Left colon (tissue), 2 donors: ENCODE measurements around the gene SAA2. TPM values are rescaled to one million over a fixed set of nuclear protein-coding genes. Genes with fewer than 3 reads are reported as not detected.
"Not testable (repeated sequence)": the region's sequence is repeated elsewhere in the genome, so short reads cannot be mapped to it uniquely, and the experiment has no call there.

Source experiments
- ATAC-seq: fragments of 200-7000 bp; cut with Tn5 transposase; one replicate; pipeline ENCODE4 v1.9.1; 2020; ENCODE audit warnings: mild to moderate bottlenecking, moderate library complexity
- DNase-seq, 2 donors: peaks; one replicate each; pipeline ENCODE4 v3.0.0-alpha.2; 2020
- intact Hi-C, 2 donors: fragments of 100-400 bp; cut with DNase I in 1 of 2; cut with micrococcal nuclease in 1 of 2; formaldehyde crosslinking; loops; one replicate each; pipeline versions ENCODE4 v1.11.2 to v1.14.0; 2022; cut with DNase I, micrococcal nuclease
- long read RNA-seq: library from polyadenylated mRNA; unstranded; transcript quantifications from one replicate; pipeline ENCODE4 v2.0.0, GENCODE V29; 2021
- total RNA-seq, 2 donors: library from RNA; stranded (reverse); fragmentation: NEBNext Ultra II Directional; extraction: Animal tissue kit (Norgen Biotek cat#: 25700); gene quantifications; one replicate each; pipeline ENCODE4 v1.2.1, GENCODE V29; 2021
- donor health status: DM: no; HTN: no; CAD: no.
- donor health status: DM: yes; HTN: yes; CAD: no.

SAA2 gene
- 1 to 10 TPM in 1 of 2 donors, under 1 TPM in 1; 0.58 to 1.1 TPM for total RNA-seq
- long read RNA-seq: 0 reads

DNA sequence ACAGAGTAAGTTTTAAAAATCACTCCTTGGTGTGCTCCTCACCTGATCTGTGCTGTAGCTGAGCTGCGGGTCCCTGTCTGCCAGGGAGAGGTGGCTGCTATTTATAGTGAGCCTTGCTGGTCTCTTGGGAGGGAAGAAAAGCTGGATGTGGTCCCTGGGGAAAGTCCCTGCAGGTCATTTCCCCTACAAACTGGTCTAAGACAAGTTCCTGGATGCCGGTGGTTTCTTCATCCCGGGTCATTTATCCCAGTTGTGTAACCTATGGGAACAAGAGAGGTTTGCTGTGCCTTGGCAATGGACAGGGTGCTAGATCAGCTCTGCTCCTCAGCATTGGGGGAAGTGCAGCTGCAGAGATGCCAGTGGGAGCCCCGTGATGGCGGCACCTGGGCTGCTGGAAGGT lies at the start of gene SAA2:
Gene SAA2, minus strand, starts transcription at position 108 of the 400 bp plus-strand sequence. CDS start 657 bp downstream, outside the sequence.
- intact Hi-C loops: no loop called here
- DNase-seq (no peak), ATAC-seq (no peak)

GRCh38 chr11:18295316-18295715 lies 46.8 kb upstream of the SAA2 start:
- intact Hi-C loops: no loop called here
- no peak for ATAC-seq
- DNase-seq: no peak

- DNase-seq (no peak), ATAC-seq (no peak)
- intact Hi-C loops: no loop called here
Observed at GRCh38 chr11:18294862-18295261, 46.4 kb upstream of the SAA2 start.

DNA sequence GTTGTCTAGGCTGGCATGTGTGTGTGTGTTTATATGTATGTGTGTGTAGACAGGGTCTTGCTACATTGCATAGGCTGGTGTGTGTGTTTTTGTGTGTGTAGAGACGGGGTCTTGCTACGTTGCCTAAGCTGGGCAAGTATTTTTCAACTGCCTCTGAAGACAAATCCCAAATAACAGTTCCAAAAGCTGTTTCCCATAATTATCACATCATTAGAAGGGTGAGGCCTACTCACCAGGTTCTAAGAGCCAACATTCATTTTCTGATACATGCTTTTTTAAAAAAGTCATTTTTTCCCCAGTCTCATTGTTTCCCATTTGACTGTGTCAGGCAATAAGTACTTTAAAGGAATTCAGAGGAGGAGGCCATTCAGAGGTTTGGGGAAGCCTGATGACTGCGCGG lies 40.4 kb upstream of the SAA2 start:
- intact Hi-C loops: no loop called here
- DNase-seq (no peak), ATAC-seq (no peak)

DNA sequence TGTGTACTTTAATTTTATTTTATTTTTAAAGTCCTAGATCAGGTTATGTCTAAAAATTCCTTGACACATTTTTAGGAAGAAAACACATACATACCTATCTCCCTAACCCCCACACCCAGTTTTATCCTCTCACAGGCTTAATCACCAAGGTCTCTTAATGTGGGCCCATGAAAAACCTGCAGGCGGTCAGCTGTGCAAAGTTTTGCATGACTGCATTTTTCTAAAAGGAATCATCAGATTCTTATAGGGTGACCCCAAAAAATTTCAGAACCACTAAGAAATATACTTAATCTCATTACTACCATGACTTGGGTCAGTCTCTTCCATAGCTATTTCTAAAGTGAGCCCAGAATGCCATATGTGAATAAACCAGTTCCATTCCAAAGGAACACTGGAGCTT lies 37.4 kb upstream of the SAA2 start:
- no peak for ATAC-seq
- intact Hi-C loops: no loop called here
- no peak for DNase-seq

GRCh38 chr11:18282626-18283025 lies 34.2 kb upstream of the SAA2 start:
- ATAC-seq (no peak), DNase-seq (no peak)
- intact Hi-C loops: no loop called here

DNA sequence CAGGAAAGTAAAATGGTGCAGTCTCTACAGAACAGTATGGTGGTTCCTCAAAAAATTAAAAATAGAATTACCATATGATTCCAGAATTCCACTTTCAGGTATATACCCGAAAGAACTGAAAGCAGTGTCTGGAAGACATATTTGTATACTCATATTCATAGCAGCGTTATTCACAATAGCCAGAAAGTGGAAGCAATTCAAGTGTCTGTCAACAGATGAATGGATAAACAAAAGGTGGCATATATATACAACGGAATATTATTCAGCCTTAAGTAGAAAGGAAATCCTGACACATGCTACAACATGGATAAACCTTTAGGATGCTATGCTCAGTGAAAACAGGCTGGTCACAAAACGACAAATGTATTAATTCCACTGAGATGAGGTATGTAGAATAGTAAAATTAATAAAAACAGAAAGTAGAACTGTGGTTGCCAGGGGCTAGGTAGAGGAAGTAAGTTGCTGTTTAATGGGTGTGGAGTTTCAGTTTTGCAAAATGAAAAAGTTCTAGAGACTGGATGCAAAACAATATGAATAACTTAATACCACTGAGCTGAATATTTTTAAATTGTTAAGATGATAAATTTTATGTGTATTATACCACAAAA lies 32.1 kb upstream of the SAA2 start:
- no peak for ATAC-seq
- no peak for DNase-seq
- intact Hi-C loops: no loop called here

DNA sequence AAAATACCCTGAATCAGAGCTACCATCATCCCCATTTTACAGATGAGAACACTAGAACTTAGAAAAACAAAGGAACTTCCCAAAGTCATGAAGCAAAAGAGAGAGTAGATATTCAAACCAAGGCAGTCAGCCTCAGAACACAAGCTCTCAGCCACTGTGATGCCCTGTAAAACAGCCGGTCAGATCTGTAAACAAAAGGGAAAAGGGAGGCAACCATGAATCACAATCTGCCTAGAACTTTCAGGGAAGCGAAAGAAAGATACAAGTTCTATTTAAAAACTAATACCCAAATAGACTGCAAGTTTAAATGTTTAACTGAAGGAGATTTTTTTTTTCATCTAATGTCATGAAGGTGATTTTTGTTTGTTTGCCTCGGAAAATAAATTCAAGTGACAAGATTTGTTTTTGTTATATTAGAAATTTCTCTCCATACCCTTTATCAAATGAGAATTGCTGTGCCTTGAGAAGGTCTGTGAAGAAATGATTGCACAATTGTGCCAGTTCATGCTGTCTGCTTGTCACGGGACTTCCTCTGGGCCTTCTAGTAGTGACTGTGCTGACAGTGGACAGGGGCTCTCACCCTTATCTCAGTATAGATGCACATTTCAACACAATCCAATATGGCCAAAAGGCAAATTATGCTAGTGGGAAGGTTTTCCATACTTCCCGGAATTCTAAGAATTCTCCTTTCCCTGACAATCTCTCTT lies 29.2 kb upstream of the SAA2 start:
- intact Hi-C loops: no loop called here
- ATAC-seq: no peak
- DNase-seq: no peak

GRCh38 chr11:18271206-18271605 lies 22.7 kb upstream of the SAA2 start:
- ATAC-seq (no peak), DNase-seq (no peak)
- intact Hi-C loops: no loop called here

GRCh38 chr11:18270102-18270501 lies 21.6 kb upstream of the SAA2 start:
- DNase-seq (no peak), ATAC-seq (no peak)
- intact Hi-C loops: no loop called here

DNA sequence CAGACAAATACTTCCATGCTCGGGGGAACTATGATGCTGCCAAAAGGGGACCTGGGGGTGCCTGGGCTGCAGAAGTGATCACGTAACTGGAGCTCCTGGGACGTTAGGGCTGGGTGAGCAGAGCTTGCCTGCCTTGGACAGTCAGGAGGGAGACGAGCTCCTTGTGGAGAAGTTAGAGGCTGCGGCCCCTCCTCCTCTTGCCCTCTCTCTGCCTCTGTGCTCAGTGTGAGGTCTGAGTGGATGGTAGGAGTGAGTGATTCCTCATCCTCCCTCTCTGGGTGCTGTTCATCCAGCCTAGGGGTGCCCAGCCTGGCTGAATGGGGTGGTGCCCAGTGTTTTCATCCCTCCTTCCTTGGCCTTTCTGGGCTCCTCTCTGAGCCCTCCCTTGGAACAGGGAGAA lies 20.8 kb upstream of the SAA2 start:
- intact Hi-C loops, ATAC-seq, DNase-seq: not testable (repeated sequence)

GRCh38 chr11:18267335-18268133 lies 19.1 kb upstream of the SAA2 start:
- DNase-seq, intact Hi-C loops: not testable (repeated sequence)
- peak; percentile 97 for ATAC-seq

- ATAC-seq (no peak), DNase-seq (no peak)
- intact Hi-C loops: no loop called here
Observed at GRCh38 chr11:18265949-18266348, 17.5 kb upstream of the SAA2 start, which contains the start of gene SAA1. TSS of gene SAA1 (plus strand) at chr11:18266264. CDS start at chr11:18266888, 624 bp downstream.

- DNase-seq (no peak), ATAC-seq (no peak)
- intact Hi-C loops: no loop called here
Observed at GRCh38 chr11:18264677-18265555, 16.4 kb upstream of the SAA2 start.

- DNase-seq (no peak), ATAC-seq (no peak)
- intact Hi-C loops: no loop called here
Observed at GRCh38 chr11:18264035-18264434, 15.6 kb upstream of the SAA2 start.

DNA sequence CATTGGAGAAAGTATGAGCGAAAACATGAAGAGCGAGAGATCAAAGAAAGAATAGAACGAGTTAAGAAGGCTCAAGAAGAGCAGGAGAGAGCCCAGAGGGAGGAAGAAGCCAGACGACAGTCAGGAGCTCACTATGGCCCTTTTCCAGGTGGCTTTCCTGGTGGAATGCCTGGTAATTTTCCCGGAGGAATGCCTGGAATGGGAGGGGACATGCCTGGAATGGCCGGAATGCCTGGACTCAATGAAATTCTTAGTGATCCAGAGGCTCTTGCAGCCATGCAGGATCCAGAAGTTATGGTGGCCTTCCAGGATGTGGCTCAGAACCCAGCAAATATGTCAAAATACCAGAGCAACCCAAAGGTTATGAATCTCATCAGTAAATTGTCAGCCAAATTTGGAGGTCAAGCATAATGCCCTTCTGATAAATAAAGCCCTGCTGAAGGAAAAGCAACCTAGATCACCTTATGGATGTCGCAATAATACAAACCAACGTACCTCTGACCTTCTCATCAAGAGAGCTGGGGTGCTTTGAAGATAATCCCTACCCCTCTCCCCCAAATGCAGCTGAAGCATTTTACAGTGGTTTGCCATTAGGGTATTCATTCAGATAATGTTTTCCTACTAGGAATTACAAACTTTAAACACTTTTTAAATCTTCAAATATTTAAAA lies 14.3 kb upstream of the SAA2 start:
- intact Hi-C loops, ATAC-seq: not testable (repeated sequence)

GRCh38 chr11:18261721-18262120 lies 13.3 kb upstream of the SAA2 start:
- DNase-seq: no peak
- intact Hi-C loops: no loop called here
- ATAC-seq: no peak

More for the DNA sequence above, 14.3 kb upstream of the SAA2 start:
- DNase-seq: not testable (repeated sequence)

GRCh38 chr11:18259259-18259658 lies 10.8 kb upstream of the SAA2 start:
- intact Hi-C loops: no loop called here
- ATAC-seq (peak; percentile 51), DNase-seq (no peak)
